Measurements from ENCODE around the gene SLC25A6. TPM values are rescaled to one million over a fixed set of nuclear protein-coding genes. Genes with fewer than 3 reads are reported as not detected.
A peak's percentile ranks its signal among the peaks of the same experiment; 100 is the strongest.

The SLC25A6 gene
- total and polyA plus RNA-seq, 2 of the 13 experiments (the other 11 are each of a cell fraction or from before 2014, with no cell fraction given) = 138 to 581 TPM

DNA sequence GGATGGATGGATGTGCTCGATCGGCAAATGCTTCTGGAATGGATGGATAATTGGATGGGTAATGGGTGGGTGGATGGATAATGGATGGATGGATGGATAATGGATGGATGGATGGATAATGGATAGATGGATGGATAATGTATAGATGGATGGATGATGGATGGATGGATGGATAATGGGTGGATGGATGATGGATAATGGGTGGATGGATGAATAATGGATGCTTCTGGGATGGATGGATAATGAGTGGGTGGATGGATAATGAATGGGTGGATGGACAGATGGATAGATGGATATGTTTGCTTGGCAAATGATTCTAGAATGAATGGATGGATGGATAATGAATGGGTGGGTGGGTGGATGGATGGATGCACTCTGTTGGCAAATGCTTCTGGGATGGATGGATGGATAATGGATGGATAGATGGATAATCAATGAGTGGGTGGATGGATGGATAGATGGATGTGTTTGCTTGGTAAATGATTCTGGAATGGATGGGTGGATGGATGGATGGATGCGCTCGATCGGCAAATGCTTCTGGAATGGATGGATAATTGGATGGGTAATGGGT lies 3.8 kb upstream of the SLC25A6 start (continued):
- no peak for TF ChIP-seq ZNF598 (CRISPR knock-in tag; IDR thresholded peaks at IDR 0.05; ENCODE audit: borderline replicate concordance)
- no peak for TF ChIP-seq PREB (CRISPR knock-in tag; IDR thresholded peaks at IDR 0.05)
- no peak for TF ChIP-seq SYNCRIP (IDR thresholded peaks at IDR 0.05; ENCODE audit: insufficient read depth, low read depth, low read length)
- TF ChIP-seq ATF7 (IDR thresholded peaks at IDR 0.05) = no peak
- no peak for TF ChIP-seq ATF7 (CRISPR knock-in tag; IDR thresholded peaks at IDR 0.05)
- TF ChIP-seq SP140L (CRISPR knock-in tag; IDR thresholded peaks at IDR 0.05; ENCODE audit: borderline replicate concordance) = no peak
- TF ChIP-seq, protein P1, sequence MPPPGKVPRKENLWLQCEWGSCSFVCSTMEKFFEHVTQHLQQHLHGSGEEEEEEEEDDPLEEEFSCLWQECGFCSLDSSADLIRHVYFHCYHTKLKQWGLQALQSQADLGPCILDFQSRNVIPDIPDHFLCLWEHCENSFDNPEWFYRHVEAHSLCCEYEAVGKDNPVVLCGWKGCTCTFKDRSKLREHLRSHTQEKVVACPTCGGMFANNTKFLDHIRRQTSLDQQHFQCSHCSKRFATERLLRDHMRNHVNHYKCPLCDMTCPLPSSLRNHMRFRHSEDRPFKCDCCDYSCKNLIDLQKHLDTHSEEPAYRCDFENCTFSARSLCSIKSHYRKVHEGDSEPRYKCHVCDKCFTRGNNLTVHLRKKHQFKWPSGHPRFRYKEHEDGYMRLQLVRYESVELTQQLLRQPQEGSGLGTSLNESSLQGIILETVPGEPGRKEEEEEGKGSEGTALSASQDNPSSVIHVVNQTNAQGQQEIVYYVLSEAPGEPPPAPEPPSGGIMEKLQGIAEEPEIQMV (CRISPR knock-in tag; IDR thresholded peaks at IDR 0.05; ENCODE audit: low read depth) = no peak

DNA sequence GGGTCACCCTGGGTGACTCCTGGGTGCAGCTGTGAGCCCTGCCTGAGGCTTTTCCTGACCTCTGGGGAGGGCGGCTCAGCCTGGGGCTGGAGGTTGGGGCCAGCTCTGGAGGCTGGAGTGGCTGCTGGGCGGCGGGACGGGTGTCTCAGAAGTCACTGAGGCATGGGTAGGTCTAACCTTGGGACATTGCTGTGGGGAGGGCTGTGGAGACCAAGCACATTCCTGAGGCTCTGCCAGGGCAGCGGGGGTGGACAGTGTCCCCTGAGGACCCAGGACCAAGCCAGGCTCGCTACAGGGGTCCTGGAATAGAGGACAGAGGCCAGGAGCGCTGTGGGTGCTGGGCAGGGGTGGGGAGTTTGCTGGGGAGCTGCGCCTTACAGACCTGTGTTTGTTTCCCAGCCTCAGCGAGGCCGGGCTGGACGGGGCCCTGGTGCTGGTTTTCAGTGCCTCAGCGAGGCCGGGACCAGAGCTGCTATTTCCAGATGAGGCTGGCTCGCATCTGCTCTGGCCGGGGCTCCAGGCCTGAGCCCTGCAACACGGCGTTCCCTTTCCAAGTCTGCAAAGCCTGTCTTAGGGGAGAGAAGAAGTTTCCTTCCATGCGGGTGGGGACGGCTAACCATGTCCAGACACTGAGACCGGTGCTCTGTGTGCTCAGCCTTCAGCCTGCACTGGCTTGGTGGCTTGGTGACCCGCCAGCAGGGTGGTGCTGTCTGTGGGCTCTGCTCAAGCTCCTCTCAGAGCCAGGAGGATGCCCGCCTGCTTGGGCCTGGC lies 3.0 kb upstream of the SLC25A6 start:
- no peak overlapping the region for H3K27ac ChIP-seq (ENCODE audit: extremely low read length, insufficient read depth, low read length)

More for the DNA sequence above, 3.0 kb upstream of the SLC25A6 start:
- Histone ChIP-seq H3K4me1 (ENCODE audit: insufficient read depth, low read length) (peaks cover 29% of the 10 kb centered on the region), H2AFZ (ENCODE audit: low read length) (no peak overlapping the region), H3K9me3 (ENCODE audit: low read length) (no peaks in the 10 kb centered on the region), H3K4me3 (replicated peaks in 1 of 3; ENCODE audit: insufficient read depth in 1 of 3, low read depth in 2 of 3, low read length in 3 of 3) (no peak overlapping the region), H3K4me2 (ENCODE audit: low read depth, low read length) (no peak overlapping the region), H4K20me1 (ENCODE audit: insufficient read depth, low read length) (peaks cover 26% of the 10 kb centered on the region), H3K27me3 (ENCODE audit: control insufficient read depth in 1 of 2, insufficient read depth in 2 of 2, low read length in 2 of 2) (no peaks in the 10 kb centered on the region; a peak in 1 of 5 replicates), H3K9ac (ENCODE audit: insufficient read depth, low read depth, low read length) (no peak overlapping the region), H3K36me3 (replicated peaks in 1 of 2; ENCODE audit: control insufficient read depth in 1 of 2, insufficient read depth in 2 of 2, low read length in 2 of 2) (peaks cover 7 to 20% of the 10 kb centered on the region in 2 experiments; a peak in 4 of 5 replicates), H3K79me2 (ENCODE audit: insufficient read depth, low read length) (peaks cover 29% of the 10 kb centered on the region)
- FAIRE-seq = no peak
- intact Hi-C loops (cut with micrococcal nuclease; ENCODE audit: unreplicated experiment) = loop anchor here (5.0 kb wide), 1 partner anchor 57 kb away; the partner anchor contains the start of gene ASMTL
- 0 out of 2 replicates have a peak, but pooled peaks have one; percentile 45 for TF ChIP-seq PCBP1 (IDR thresholded peaks at IDR 0.05; ENCODE audit: borderline replicate concordance, low read depth, low read length)
- no peak for TF ChIP-seq ZNF383 (CRISPR knock-in tag; IDR thresholded peaks at IDR 0.05; ENCODE audit: borderline replicate concordance)
- TF ChIP-seq AGO2 (optimal IDR thresholded peaks at IDR 0.05; ENCODE audit: low read depth, low read length) = peak; percentile 91
- TF ChIP-seq RBFOX2 (IDR thresholded peaks at IDR 0.05; ENCODE audit: low read depth, low read length) = peak; percentile 52
- POLR2A ChIA-PET = no interaction called here
- 94% methylated on average over 6 of the region's 22 CpGs for WGBS (ENCODE audit: low lambda C conversion rate)
- no peak for ATAC-seq
- in situ Hi-C loops (cut with HindIII; ENCODE audit: extremely low pct_ligation_motif_present, low pct_unique_long_range_greater_than_20kb) = no loop called here
- CTCF ChIA-PET (ENCODE audit: low intra/inter-chr PET ratio, low total read pairs) = no interaction called here
- no TSS peak for BruUV-seq (replicated peaks)
- DNase-seq (ENCODE audit: low spot score) = no peak
